Activated CD4-positive, alpha-beta T cell treated with anti-CD3 and anti-CD28 coated beads for 36 hours (primary cell): ENCODE measurements around the gene EPB41L5. TPM values are rescaled to one million over a fixed set of nuclear protein-coding genes. Genes with fewer than 3 reads are reported as not detected.

Source experiments
- ATAC-seq: fragments of 200-7000 bp; cut with Tn5 transposase; one replicate; pipeline ENCODE4 v1.10.0; 2021; ENCODE audit warnings: mild to moderate bottlenecking, moderate library complexity
- CTCF ChIA-PET: fragments of 350-600 bp; sonication (Branson Sonifier 250); formaldehyde crosslinking; loops from one replicate; lab custom pipeline; 2021; ENCODE audit warnings: antibody characterized with exemption; lab: Charles Lee
- POLR2A ChIA-PET: fragments of 350-600 bp; sonication (Branson Sonifier 250); formaldehyde crosslinking; loops from one replicate; lab custom pipeline; 2021; ENCODE audit warnings: antibody characterized with exemption, inconsistent platforms; lab: Charles Lee
- DNase-seq: peaks from one replicate; pipeline ENCODE4 v3.0.0-alpha.2; 2020
- H3K27ac Mint-ChIP-seq: one replicate; pipeline ENCODE4 v1.8.0; 2021; ENCODE audit warnings: mixed read lengths
- H3K27me3 Mint-ChIP-seq: one replicate; pipeline ENCODE4 v1.8.0; 2021; ENCODE audit warnings: mixed read lengths
- H3K36me3 Mint-ChIP-seq: one replicate; pipeline ENCODE4 v1.8.0; 2021; ENCODE audit warnings: low read depth, mixed read lengths
- H3K4me1 Mint-ChIP-seq: one replicate; pipeline ENCODE4 v1.8.0; 2021; ENCODE audit warnings: mixed read lengths
- H3K4me3 Mint-ChIP-seq: one replicate; pipeline ENCODE4 v1.8.0; 2021; ENCODE audit warnings: mild to moderate bottlenecking, moderate library complexity, mixed read lengths
- H3K9me3 Mint-ChIP-seq: one replicate; pipeline ENCODE4 v1.8.0; 2021; ENCODE audit warnings: low read depth, mixed read lengths
- intact Hi-C, 2 experiments: fragments of 100-400 bp; cut with DNase I in 1 of 2; cut with micrococcal nuclease in 1 of 2; formaldehyde crosslinking; loops; one replicate each; pipeline versions ENCODE4 v1.14.2 to v1.15.1; 2022 to 2024; cut with DNase I, micrococcal nuclease
- total RNA-seq, 2 experiments: library from RNA; stranded (reverse); gene quantifications; one replicate each; pipeline ENCODE4 v1.2.3, GENCODE V29; 2021

The EPB41L5 gene
- total RNA-seq, 2 experiments from 2014 or later = 2.2 to 2.4 TPM

GRCh38 chr2:120210270-120210693, 197.4 kb downstream of the EPB41L5 start:
- Mint-ChIP-seq H3K27me3 (no peaks in the 10 kb centered on the region), H3K36me3 (no peaks in the 10 kb centered on the region), H3K4me1 (peaks cover 4% of the 10 kb centered on the region), H3K4me3 (no peak overlapping the region), H3K9me3 (no peaks in the 10 kb centered on the region), H3K27ac (no peak overlapping the region)
- peak; percentile 37 for ATAC-seq
- POLR2A ChIA-PET = no interaction called here
- CTCF ChIA-PET = interaction anchor here (0.7 kb wide), 1 partner anchor 716 kb away, joined by 3 read pairs; no protein-coding TSS in a partner anchor
- intact Hi-C loops = no loop called here
- DNase-seq = no peak

- no peak overlapping the region for H3K4me3 Mint-ChIP-seq
Observed at GRCh38 chr2:120218181-120218580, 205.3 kb downstream of the EPB41L5 start.

GRCh38 chr2:120219291-120219690, 206.4 kb downstream of the EPB41L5 start:
- Mint-ChIP-seq H3K27me3 (no peaks in the 10 kb centered on the region), H3K9me3 (peaks cover 21% of the 10 kb centered on the region), H3K36me3 (peaks cover 54% of the 10 kb centered on the region), H3K4me3 (no peak overlapping the region), H3K27ac (no peak overlapping the region), H3K4me1 (peaks cover 29% of the 10 kb centered on the region)
- DNase-seq (no peak), ATAC-seq (no peak)
- CTCF ChIA-PET = interaction anchor here (0.9 to 1.2 kb wide), 3 partner anchors 45 to 94 kb away, joined by 3 to 4 read pairs (median 4); no protein-coding TSS in a partner anchor
- POLR2A ChIA-PET = no interaction called here
- intact Hi-C loops = no loop called here

More at GRCh38 chr2:120218181-120218580, 205.3 kb downstream of the EPB41L5 start:
- Mint-ChIP-seq H3K9me3 (peaks cover 21% of the 10 kb centered on the region), H3K36me3 (peaks cover 54% of the 10 kb centered on the region), H3K27me3 (no peaks in the 10 kb centered on the region), H3K27ac (no peak overlapping the region), H3K4me1 (peaks cover 24% of the 10 kb centered on the region)
- ChIA-PET POLR2A (no interaction called here), CTCF (interaction anchor here (0.8 to 0.9 kb wide), 3 partner anchors 10 to 95 kb away, joined by 3 to 4 read pairs (median 4); no protein-coding TSS in a partner anchor)
- intact Hi-C loops = no loop called here
- ATAC-seq = no peak
- DNase-seq = no peak

GRCh38 chr2:120219766-120220165, 206.9 kb downstream of the EPB41L5 start:
- Mint-ChIP-seq H3K9me3 (peaks cover 21% of the 10 kb centered on the region), H3K4me3 (no peak overlapping the region), H3K27me3 (no peaks in the 10 kb centered on the region), H3K36me3 (peaks cover 54% of the 10 kb centered on the region), H3K4me1 (peaks cover 32% of the 10 kb centered on the region), H3K27ac (no peak overlapping the region)
- ATAC-seq (no peak), DNase-seq (no peak)
- ChIA-PET CTCF (interaction anchor here (0.9 to 1.2 kb wide), 3 partner anchors 45 to 93 kb away, joined by 3 to 4 read pairs (median 4); no protein-coding TSS in a partner anchor), POLR2A (no interaction called here)
- intact Hi-C loops = no loop called here

GRCh38 chr2:120220756-120221155, 207.9 kb downstream of the EPB41L5 start:
- Mint-ChIP-seq H3K4me3 (no peak overlapping the region), H3K4me1 (peaks cover 33% of the 10 kb centered on the region), H3K27me3 (no peaks in the 10 kb centered on the region), H3K9me3 (peaks cover 21% of the 10 kb centered on the region), H3K36me3 (peaks cover 54% of the 10 kb centered on the region), H3K27ac (peak overlapping the region; percentile 19)
- CTCF ChIA-PET = interaction anchor here (1.5 to 4.0 kb wide), 2 partner anchors 44 to 46 kb away, joined by 4 to 14 read pairs; no protein-coding TSS in a partner anchor
- POLR2A ChIA-PET = no interaction called here
- intact Hi-C loops = no loop called here
- ATAC-seq = no peak
- no peak for DNase-seq

GRCh38 chr2:120221616-120222015, 208.7 kb downstream of the EPB41L5 start:
- Mint-ChIP-seq H3K4me3 (peak overlapping the region; percentile 72), H3K4me1 (peaks cover 36% of the 10 kb centered on the region), H3K36me3 (peaks cover 50% of the 10 kb centered on the region), H3K9me3 (peaks cover 19% of the 10 kb centered on the region), H3K27me3 (no peaks in the 10 kb centered on the region), H3K27ac (peak overlapping the region; percentile 93)
- intact Hi-C loops = loop anchor here in 1 of 2 experiments (2.0 kb wide), 3 partner anchors 65 to 855 kb away; partner anchors contain the start of genes C2orf76, DBI and TMEM177
- DNase-seq (peak; percentile 34), ATAC-seq (no peak)
- ChIA-PET POLR2A (no interaction called here), CTCF (interaction anchor here (1.0 to 4.0 kb wide), 3 partner anchors 45 to 85 kb away, joined by 3 to 14 read pairs (median 4); no protein-coding TSS in a partner anchor)

GRCh38 chr2:120222186-120223033, 209.5 kb downstream of the EPB41L5 start:
- ChIA-PET CTCF (interaction anchor here (1.0 to 4.0 kb wide), 4 partner anchors 46 to 489 kb away, joined by 3 to 14 read pairs (median 4); no protein-coding TSS in a partner anchor), POLR2A (interaction anchor here (0.9 to 1.0 kb wide), 3 partner anchors 10 to 46 kb away, joined by 4 to 14 read pairs (median 6); partner anchors contain the start of gene RALB)
- peaks cover 44% of the 10 kb centered on the region for H3K4me1 Mint-ChIP-seq
- DNase-seq (no peak), ATAC-seq (no peak)
- peaks cover 48% of the 10 kb centered on the region for H3K36me3 Mint-ChIP-seq
- H3K27ac Mint-ChIP-seq = peak overlapping the region; percentile 93
- peaks cover 14% of the 10 kb centered on the region for H3K9me3 Mint-ChIP-seq
- peak overlapping the region; percentile 72 for H3K4me3 Mint-ChIP-seq
- intact Hi-C loops = loop anchor here (1.0 to 2.0 kb wide), 9 partner anchors 10 to 856 kb away; partner anchors contain the start of genes RALB (in 2 of the 2), C2orf76 (in 1 of the 2), DBI (in 1 of the 2) and PTPN4 (in 1 of the 2)
- no peaks in the 10 kb centered on the region for H3K27me3 Mint-ChIP-seq

- peak; percentile 95 for DNase-seq
- POLR2A ChIA-PET = interaction anchor here (0.9 to 1.0 kb wide), 3 partner anchors 9 to 46 kb away, joined by 4 to 14 read pairs (median 6); partner anchors contain the start of gene RALB
- Mint-ChIP-seq H3K4me3 (peak within 1 kb of the TSS; percentile 76), H3K9me3 (peaks cover 11% of the 10 kb centered on the region), H3K4me1 (peaks cover 50% of the 10 kb centered on the region), H3K27me3 (no peaks in the 10 kb centered on the region), H3K27ac (peak within 1 kb of the TSS; percentile 93), H3K36me3 (peaks cover 44% of the 10 kb centered on the region)
- ATAC-seq = peak; percentile 90
- intact Hi-C loops = loop anchor here (1.0 to 2.0 kb wide), 9 partner anchors 9 to 856 kb away; partner anchors contain the start of genes RALB (in 2 of the 2), C2orf76 (in 1 of the 2), DBI (in 1 of the 2) and PTPN4 (in 1 of the 2)
- CTCF ChIA-PET = interaction anchor here (1.0 to 4.0 kb wide), 2 partner anchors 47 to 490 kb away, joined by 3 to 14 read pairs; no protein-coding TSS in a partner anchor
Observed at GRCh38 chr2:120223034-120223912, 210.4 kb downstream of the EPB41L5 start, which contains the start of gene TMEM185B. Gene TMEM185B, minus strand, starts transcription at chr2:120223400. Its CDS starts 424 bp downstream, at chr2:120222976.

GRCh38 chr2:120224256-120224655, 211.4 kb downstream of the EPB41L5 start:
- no peak for ATAC-seq
- Mint-ChIP-seq H3K27ac (peak overlapping the region; percentile 51), H3K36me3 (peaks cover 38% of the 10 kb centered on the region), H3K27me3 (no peaks in the 10 kb centered on the region), H3K9me3 (peaks cover 11% of the 10 kb centered on the region), H3K4me3 (peak overlapping the region; percentile 76), H3K4me1 (peaks cover 58% of the 10 kb centered on the region)
- no peak for DNase-seq
- CTCF ChIA-PET = no interaction called here
- POLR2A ChIA-PET = no interaction called here
- intact Hi-C loops = no loop called here
